NCI-H526 treated with DMSO at 0.1 percent for 48 hours (cell line): Measurements from ENCODE around the gene FECH.
A peak's percentile ranks its signal among the peaks of the same experiment; 100 is the strongest.
"Not testable (repeated sequence)": the region's sequence is repeated elsewhere in the genome, so short reads cannot be mapped to it uniquely, and the experiment has no call there.

ENCODE experiments used
- DNase-seq: peaks from one replicate; lab custom pipeline; 2025; lab: John Stamatoyannopoulos, UW

FECH gene

DNA sequence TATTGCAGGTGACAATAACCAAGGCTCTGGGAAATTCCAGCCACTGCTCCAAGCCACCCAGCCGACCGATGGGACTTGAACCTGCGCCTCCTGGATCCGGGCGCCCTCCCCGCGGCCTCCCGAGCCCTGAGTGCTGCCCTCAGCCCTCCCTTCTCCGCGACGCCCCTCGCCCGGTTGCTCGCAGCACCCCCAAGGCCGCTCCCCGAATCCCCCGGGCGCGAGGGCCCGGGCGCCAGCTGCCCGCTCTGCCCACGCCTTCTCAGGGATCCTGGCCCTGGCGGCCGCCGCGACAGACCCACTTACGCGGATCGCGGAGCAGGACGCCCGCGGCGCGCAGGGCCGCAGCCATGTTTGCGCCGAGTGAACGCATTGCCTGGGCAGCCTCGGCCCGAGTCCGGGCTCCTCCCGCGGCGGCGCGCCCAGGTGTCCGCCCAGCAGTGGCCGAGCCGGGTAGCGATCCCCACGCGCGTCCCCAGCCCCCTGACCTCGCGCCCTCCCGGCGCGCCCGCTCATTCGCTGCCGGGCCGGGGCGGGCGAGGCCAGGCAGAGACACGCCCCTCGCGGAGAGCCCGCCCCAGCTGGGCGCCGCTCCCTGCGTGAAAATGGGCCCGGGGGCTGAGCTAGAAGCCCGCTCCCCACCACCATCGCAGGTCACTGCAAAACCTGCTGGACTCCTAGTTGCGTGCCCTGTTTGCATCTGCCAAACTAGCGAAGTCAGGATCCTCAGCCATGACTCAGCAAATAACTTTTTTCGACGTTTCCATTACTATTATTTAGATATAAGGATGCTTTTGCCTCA, at the start of gene FECH:
Gene FECH (minus strand): TSS at position 452 of the 799 bp plus-strand sequence. CDS start 82 bp downstream, at position 370.
- peak; percentile 35 for DNase-seq

- no peak for DNase-seq
Measured at GRCh38 chr18:57635003-57635822, 48.7 kb upstream of the FECH start.

DNA sequence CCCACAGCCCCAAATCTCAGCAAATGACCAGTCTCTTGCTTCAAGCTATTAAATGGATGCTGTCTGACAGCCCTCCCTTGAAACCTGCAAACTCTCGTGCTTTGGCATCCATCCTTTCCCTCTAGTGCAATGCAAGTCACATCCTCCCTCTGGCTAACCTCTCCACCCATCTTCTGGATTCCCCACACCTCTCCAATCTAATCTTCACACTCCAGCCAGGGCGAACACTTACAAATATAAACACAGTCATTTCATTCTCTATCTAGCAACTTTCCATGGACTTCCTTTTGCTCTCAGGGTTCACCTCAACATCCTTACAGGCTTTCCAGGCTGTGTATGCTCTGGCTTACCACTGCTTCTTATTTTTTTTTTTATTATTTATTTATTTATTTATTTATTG, 45.2 kb upstream of the FECH start:
- DNase-seq: no peak

GRCh38 chr18:57630754-57631595, 44.5 kb upstream of the FECH start:
- no peak for DNase-seq

DNA sequence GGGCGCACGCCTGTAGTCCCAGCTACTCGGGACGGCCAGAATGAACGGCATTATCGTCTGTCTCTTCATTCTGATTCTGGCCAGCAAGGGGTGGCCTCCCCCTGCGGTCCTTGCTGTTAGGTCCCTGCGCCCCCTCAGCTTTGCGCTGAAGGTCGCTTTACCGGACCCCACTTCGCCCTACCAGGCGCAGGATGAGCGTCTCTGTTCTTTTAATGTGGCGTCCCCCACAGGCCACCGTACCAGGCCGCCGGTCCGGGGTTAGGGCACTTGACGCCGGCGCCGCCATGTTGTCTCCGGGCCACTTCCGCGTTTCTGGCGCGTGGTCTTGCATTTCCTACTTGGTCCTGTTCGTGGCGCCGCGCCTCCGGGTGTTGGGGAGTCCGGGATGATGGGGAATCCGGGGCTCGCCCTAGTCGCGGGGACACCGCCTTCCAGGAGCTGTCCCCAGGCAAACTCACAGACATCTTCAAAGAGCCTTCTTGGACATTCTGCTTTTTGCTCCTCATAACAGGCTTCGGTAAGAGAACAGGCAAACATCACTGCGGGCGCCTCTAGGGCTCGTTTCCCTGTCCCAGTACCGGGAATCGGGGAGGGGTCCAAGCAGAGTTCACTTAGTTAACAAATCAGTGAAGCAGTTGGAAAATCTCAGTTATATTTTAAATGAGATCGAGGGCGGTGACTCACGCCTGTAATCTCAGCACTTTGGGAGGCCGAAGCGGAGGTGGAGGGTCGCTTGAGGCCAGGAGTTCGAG, 43.7 kb upstream of the FECH start:
- peak; percentile 88 for DNase-seq

DNA sequence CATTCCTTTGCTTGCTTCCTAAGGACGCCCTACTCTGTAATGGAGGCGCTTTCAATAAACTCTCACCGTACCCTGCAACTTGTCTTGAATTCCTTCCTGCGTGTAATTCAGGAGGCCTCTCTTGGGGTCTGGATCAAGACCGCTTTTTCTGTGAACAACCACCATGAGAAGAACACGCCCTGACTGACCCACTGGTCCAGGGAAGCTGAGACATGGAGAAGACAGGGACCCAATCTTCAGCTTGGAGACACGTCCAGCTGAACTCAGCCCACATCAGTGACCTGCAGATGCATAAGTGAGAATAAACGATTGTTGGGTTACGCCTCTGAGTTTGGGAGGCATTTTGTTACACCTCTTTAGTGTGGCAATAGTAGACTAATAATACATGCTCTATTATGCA, 42.9 kb upstream of the FECH start:
- no peak for DNase-seq

DNA sequence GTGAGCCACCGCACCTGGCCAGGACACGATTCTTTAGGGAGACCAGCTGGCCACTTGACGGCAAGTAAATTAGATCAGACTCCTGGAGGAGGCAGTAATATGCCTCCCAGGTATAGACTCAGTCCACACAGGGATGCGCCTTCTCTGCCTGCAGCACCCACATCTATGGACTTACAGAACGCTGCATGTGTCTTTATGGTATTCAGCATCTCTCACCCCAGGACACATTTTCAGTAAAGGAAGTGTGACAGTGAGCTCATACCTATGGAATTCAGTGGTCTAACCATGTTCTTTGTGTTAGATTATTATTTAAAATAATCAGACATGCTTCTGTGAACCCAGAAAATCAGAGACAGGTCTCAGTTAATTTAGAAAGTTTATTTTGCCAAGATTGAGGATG, 41.0 kb upstream of the FECH start:
- no peak for DNase-seq

GRCh38 chr18:57624988-57625387, 38.5 kb upstream of the FECH start:
- DNase-seq: no peak

- no peak for DNase-seq
Measured at GRCh38 chr18:57621246-57621604, 34.7 kb upstream of the FECH start.

- no peak for DNase-seq
Measured at GRCh38 chr18:57619876-57620275, 33.4 kb upstream of the FECH start.

- DNase-seq: no peak
Measured at GRCh38 chr18:57618910-57619309, 32.4 kb upstream of the FECH start.

DNA sequence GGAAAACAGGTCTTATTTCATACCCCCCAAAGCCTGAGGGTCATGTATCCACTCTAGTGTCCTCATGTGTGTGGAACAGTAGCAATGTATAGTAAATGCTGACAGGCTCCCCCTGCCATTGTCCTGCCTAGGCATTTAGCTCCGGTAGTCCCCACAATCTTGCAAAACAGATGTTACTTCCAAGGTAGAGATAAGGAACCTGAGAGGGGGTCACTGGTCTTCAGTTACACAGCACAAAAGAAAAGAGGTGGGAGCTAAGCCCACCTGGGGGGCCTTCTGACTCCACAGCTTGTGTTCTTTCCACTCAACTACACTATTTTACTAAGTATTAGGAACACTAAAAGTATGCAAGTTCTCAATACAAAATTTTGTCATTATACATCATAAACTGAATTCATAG, 17.4 kb upstream of the FECH start:
- DNase-seq: no peak

- DNase-seq: no peak
Measured at GRCh38 chr18:57595347-57595746, 8.8 kb upstream of the FECH start.

DNA sequence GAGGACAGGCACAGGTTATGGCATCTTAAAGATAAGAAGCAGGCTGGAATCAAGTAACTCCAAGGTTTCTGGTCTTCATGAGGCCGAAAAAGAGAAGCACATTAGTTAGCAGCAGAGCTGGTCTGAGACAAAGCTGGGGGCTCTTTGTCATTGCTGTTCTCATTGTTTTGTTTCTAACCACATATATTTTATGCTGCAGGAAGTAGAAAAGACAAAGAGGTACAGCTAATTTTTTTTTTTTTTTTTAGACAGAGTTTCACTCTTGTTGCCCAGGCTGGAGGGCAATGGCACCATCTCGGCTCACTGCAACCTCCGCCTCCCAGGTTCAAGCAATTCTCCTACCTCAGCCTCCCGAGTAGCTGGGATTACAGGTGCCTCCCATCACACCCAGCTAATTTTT, 6.2 kb upstream of the FECH start:
- not testable (repeated sequence) for DNase-seq

GRCh38 chr18:57589161-57589560, 2.7 kb upstream of the FECH start:
- no peak for DNase-seq

DNA sequence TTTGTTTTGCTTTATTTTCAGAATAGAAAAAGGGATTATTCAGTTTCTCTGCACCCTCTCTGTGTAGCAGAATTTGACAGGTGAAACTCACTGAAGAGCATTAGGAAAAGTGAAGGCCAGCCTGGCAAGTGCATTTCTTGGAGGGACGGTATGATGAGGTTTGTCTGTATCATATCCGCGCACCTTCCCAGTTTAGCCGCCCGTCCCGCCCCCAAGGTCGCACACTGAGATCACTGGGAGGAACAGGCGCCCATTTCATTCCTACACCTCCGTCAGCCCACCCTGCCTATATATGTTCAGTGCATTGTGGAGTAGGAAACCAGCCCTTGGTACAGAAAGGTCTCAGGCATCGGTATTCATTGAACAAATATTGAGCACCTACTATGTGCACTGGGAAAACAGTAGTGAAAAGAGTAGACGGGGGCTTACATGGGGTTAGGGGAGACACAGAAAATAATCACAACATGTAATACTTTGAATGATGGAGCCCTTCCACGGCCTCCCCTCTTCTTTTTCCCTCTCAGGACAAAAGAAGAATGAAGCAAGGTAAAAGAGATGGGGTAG, 678 bp upstream of the FECH start:
- no peak for DNase-seq

DNA sequence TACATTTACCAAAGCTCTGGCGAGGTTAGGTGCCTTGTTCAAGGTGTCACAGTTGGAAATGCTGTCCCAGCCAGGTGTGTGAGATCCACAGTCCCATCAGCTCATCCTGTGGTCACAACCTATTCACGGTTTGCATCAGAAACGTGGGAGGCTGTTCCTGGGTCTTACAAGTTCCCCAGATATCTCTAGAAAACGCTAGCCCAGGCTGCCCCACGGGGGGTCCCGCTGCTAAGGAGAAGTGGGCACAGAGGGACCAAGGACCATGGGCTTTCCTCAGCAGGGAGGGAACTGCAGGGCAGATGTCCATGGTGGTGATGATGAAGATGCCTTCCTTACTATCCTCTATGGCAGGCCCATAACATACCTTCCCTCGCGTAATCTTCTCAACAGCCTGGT, 649 bp downstream of the FECH start:
- no peak for DNase-seq

GRCh38 chr18:57585421-57585820, 1.1 kb downstream of the FECH start:
- DNase-seq: no peak

DNA sequence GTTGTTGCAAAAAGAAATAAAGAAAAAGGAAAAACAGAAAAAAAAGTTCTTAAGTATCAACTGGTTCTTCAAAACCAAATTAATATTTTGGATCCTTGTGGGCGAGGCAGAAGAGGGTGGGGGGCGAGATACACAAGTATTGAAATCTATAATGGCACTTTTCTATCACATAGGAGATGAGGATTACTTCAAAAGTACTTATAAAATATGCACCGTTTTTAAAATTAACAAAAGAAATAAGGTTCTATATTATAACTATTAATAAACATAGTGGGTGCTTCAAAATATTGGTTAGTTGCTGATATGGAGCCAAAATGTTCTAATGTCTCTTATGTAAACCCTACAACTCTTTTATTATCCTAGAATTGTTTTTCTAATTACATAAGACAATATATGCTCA, 2.1 kb downstream of the FECH start:
- no peak for DNase-seq

GRCh38 chr18:57583297-57583835, 3.1 kb downstream of the FECH start:
- no peak for DNase-seq

DNA sequence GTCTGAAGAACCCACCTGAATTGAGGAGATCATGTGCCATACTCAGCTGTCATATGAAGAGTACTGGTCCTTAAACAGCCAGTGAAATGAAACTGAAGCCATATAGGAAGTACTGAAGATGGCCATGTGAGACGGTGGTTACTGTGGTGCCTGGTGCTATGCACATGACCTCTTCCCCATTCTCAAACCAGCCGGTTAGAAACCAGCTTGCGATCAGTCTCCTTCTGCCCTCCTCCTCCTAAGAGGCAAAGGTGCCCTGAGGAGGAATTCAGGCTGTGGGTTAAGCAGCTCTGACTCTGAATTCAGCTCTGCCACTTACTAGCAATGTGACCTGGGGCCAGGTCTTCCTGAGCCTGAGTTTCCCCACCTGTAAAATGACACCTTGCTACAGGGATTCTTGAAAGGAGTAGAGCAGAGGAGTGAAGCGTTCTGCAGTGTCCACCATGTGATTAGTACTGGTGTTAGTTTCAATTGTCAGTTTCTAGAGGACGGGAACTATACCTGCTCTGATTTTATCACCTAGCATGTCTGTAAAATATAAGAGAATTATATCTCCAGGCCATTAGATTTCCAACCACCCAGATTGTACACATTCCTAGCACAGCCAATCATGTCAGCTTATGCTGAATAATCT, 5.1 kb downstream of the FECH start:
- no peak for DNase-seq
